K562 treated with DMSO at 1 percent for 48 hours (cell line): ENCODE data around the gene ZNF239. TPM values are rescaled to one million over a fixed set of nuclear protein-coding genes. Genes with fewer than 3 reads are reported as not detected.

Source experiments
- total RNA-seq: library from RNA; unstranded; fragments of 300-600 nt; gene quantifications from 2 replicates; pipeline ENCODE4 v1.2.3, GENCODE V29; 2022; ENCODE audit warnings: low replicate concordance; ENCODE audit errors: extremely low read depth

The ZNF239 gene
- not detected in 2 replicates for total RNA-seq

GRCh38 chr10:43574001-43574892, at the start of gene ZNF239:
Gene ZNF239, minus strand, starts transcription at chr10:43574616. Its CDS starts 16,537 bp downstream, at chr10:43558079.

GRCh38 chr10:43606323-43607198, 32.1 kb upstream of the ZNF239 start, which contains the start of gene ZNF485:
Gene ZNF485, plus strand, starts transcription at chr10:43606438. Its CDS starts 613 bp downstream, at chr10:43607051.

Other genes with a start within 250 kb of the ZNF239 start
- not detected in 2 replicates for gene FXYD4, start 203.0 kb downstream of the ZNF239 start, total RNA-seq
- 420 TPM in 1 of 2 replicates, not detected in the other for gene HNRNPF, start 165.4 kb downstream of the ZNF239 start, total RNA-seq
- not detected in 2 replicates for gene ZNF487, start 137.5 kb downstream of the ZNF239 start, total RNA-seq
- not detected in 2 replicates for gene ZNF485, start 31.8 kb upstream of the ZNF239 start, total RNA-seq
- not detected in 2 replicates for gene ZNF32, start 74.3 kb upstream of the ZNF239 start, total RNA-seq